Measurements from ENCODE around the gene OPN5.

DNA sequence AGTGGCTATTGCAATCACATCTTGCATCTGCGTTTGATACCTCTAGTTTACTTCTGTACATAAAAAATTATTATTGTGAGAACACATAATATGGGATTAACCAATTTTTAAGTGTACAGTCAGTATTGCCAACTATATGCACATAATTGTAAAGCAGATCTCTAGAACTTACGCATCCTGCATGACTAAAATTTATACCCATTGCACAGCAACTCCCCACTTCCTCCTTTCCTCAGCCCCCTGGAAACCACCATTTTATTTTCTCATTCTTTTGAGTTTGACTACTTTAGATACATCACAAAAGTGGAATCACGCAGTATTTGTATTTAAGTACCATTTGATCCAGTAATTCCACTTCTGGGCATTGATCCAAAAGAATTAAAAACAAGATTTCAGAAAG is 19.3 kb upstream of the OPN5 start:
- TF ChIP-seq, protein P1, sequence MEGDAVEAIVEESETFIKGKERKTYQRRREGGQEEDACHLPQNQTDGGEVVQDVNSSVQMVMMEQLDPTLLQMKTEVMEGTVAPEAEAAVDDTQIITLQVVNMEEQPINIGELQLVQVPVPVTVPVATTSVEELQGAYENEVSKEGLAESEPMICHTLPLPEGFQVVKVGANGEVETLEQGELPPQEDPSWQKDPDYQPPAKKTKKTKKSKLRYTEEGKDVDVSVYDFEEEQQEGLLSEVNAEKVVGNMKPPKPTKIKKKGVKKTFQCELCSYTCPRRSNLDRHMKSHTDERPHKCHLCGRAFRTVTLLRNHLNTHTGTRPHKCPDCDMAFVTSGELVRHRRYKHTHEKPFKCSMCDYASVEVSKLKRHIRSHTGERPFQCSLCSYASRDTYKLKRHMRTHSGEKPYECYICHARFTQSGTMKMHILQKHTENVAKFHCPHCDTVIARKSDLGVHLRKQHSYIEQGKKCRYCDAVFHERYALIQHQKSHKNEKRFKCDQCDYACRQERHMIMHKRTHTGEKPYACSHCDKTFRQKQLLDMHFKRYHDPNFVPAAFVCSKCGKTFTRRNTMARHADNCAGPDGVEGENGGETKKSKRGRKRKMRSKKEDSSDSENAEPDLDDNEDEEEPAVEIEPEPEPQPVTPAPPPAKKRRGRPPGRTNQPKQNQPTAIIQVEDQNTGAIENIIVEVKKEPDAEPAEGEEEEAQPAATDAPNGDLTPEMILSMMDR (IDR thresholded peaks at IDR 0.05; ENCODE audit: extremely low read depth in 1 of 2, insufficient read depth in 1 of 2, low read depth in 1 of 2, low read length in 2 of 2), result no peak
- TF ChIP-seq POLR2A (IDR thresholded peaks at IDR 0.05; ENCODE audit: low read depth, low read length) (no peak), MYC (IDR thresholded peaks at IDR 0.05; ENCODE audit: low read depth, low read length) (no peak)

Measured in endothelial cell of umbilical vein (primary cell).